Occipital lobe (tissue), 3 donors: Measurements from ENCODE around the gene EXOC4. TPM values are rescaled to one million over a fixed set of nuclear protein-coding genes. Genes with fewer than 3 reads are reported as not detected.

ENCODE experiments used
- DNase-seq: peaks from one replicate; lab custom pipeline; 2025; lab: John Stamatoyannopoulos, UW
- small RNA-seq: library from RNA; depleted of rRNA; stranded (forward); fragments of <200 nt; gene quantifications from one replicate; pipeline ENCODE3, GENCODE V24; 2014
- total RNA-seq: library from RNA; depleted of rRNA; stranded (reverse); fragments of >200 nt; gene quantifications from one replicate; pipeline ENCODE4 v1.2.3, GENCODE V29; 2014

The EXOC4 gene
- total RNA-seq, 1 donor from 2014 or later = 341 TPM

DNA sequence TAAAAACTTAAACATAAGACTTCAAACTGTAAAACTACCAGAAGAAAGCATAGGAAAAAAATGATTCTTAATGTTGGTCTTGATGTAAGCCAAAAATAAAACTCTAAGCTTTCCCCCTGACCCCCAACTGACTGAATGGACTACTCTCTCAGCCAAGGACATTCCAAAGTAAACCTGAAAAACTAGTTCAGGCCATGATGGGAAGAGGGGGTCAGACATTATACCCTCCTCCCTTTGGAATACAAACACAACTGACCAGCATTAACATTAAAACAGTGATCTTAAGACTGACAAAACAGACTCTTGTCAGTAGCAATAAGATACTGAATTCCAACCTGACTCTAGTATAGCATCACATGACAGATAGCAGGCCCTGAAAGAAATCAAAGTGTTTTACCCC, 860.8 kb downstream of the EXOC4 start:
- DNase-seq = no peak

DNA sequence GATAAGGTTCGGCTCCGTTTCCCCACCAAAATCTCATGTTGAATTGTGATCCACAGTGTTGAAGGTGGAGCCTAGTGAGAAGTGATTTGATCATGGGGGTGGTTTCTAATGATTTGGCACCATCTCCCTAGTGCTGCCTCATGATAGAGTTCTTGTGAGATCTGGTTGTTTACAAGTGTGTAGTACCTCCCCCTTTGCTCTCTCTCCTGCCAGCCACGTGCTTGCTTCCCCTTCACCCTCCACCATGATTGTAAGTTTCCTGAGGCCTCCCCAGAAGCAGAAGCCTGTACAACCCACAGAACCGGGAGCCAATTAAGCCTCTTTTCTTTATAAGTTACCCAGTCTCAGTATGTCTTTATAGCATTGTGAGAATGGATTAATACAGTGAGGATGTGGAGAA, 862.1 kb downstream of the EXOC4 start:
- DNase-seq = no peak

Small RNA genes within 50 kb of the gene (small RNA-seq; reads per million reads assigned to genes)
- not detected for gene MIR6133

Other genes with a start within 250 kb of the EXOC4 start
- gene CHCHD3, start 171.0 kb upstream of the EXOC4 start, total RNA-seq = 55.1 TPM